ENCODE data around the gene NXNL1. TPM values are rescaled to one million over a fixed set of nuclear protein-coding genes. Genes with fewer than 3 reads are reported as not detected.

NXNL1 gene
- total and polyA plus RNA-seq, 2 experiments from 2014 or later = not detected

GRCh38 chr19:17469092-17469480, 8.4 kb upstream of the NXNL1 start:
- ATAC-seq = no peak

More at GRCh38 chr19:17469092-17469480, 8.4 kb upstream of the NXNL1 start:
- H3F3A ChIP-seq (replicated peaks; ENCODE audit: low read depth) = 0 out of 2 replicates have a peak, but pooled peaks cover 6% of the 10 kb centered on the region
- TF ChIP-seq EZH2 (IDR thresholded peaks at IDR 0.05; ENCODE audit: low read depth, unreplicated experiment) (no peak), REST (IDR thresholded peaks at IDR 0.05; ENCODE audit: unreplicated experiment) (no peak), STAT1 (IDR thresholded peaks at IDR 0.05; ENCODE audit: unreplicated experiment) (no peak), ZNF114 (CRISPR knock-in tag; IDR thresholded peaks at IDR 0.05) (no peak), JUNB (IDR thresholded peaks at IDR 0.05; ENCODE audit: unreplicated experiment) (no peak), POLR2AphosphoS5 (IDR thresholded peaks at IDR 0.05; ENCODE audit: low read depth) (no peak), ZNF331 (CRISPR knock-in tag; IDR thresholded peaks at IDR 0.05; ENCODE audit: low read depth) (no peak), NANOG (IDR thresholded peaks at IDR 0.05; ENCODE audit: borderline replicate concordance) (no peak), EZH2phosphoT487 (IDR thresholded peaks at IDR 0.05; ENCODE audit: unreplicated experiment) (no peak), CREB1 (CRISPR knock-in tag; IDR thresholded peaks at IDR 0.05; ENCODE audit: low read depth) (no peak)
- TF ChIP-seq, protein P1, sequence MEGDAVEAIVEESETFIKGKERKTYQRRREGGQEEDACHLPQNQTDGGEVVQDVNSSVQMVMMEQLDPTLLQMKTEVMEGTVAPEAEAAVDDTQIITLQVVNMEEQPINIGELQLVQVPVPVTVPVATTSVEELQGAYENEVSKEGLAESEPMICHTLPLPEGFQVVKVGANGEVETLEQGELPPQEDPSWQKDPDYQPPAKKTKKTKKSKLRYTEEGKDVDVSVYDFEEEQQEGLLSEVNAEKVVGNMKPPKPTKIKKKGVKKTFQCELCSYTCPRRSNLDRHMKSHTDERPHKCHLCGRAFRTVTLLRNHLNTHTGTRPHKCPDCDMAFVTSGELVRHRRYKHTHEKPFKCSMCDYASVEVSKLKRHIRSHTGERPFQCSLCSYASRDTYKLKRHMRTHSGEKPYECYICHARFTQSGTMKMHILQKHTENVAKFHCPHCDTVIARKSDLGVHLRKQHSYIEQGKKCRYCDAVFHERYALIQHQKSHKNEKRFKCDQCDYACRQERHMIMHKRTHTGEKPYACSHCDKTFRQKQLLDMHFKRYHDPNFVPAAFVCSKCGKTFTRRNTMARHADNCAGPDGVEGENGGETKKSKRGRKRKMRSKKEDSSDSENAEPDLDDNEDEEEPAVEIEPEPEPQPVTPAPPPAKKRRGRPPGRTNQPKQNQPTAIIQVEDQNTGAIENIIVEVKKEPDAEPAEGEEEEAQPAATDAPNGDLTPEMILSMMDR (conservative IDR thresholded peaks at IDR 0.05; ENCODE audit: low read depth in 2 of 2) = no peak
- TF ChIP-seq, protein P2, sequence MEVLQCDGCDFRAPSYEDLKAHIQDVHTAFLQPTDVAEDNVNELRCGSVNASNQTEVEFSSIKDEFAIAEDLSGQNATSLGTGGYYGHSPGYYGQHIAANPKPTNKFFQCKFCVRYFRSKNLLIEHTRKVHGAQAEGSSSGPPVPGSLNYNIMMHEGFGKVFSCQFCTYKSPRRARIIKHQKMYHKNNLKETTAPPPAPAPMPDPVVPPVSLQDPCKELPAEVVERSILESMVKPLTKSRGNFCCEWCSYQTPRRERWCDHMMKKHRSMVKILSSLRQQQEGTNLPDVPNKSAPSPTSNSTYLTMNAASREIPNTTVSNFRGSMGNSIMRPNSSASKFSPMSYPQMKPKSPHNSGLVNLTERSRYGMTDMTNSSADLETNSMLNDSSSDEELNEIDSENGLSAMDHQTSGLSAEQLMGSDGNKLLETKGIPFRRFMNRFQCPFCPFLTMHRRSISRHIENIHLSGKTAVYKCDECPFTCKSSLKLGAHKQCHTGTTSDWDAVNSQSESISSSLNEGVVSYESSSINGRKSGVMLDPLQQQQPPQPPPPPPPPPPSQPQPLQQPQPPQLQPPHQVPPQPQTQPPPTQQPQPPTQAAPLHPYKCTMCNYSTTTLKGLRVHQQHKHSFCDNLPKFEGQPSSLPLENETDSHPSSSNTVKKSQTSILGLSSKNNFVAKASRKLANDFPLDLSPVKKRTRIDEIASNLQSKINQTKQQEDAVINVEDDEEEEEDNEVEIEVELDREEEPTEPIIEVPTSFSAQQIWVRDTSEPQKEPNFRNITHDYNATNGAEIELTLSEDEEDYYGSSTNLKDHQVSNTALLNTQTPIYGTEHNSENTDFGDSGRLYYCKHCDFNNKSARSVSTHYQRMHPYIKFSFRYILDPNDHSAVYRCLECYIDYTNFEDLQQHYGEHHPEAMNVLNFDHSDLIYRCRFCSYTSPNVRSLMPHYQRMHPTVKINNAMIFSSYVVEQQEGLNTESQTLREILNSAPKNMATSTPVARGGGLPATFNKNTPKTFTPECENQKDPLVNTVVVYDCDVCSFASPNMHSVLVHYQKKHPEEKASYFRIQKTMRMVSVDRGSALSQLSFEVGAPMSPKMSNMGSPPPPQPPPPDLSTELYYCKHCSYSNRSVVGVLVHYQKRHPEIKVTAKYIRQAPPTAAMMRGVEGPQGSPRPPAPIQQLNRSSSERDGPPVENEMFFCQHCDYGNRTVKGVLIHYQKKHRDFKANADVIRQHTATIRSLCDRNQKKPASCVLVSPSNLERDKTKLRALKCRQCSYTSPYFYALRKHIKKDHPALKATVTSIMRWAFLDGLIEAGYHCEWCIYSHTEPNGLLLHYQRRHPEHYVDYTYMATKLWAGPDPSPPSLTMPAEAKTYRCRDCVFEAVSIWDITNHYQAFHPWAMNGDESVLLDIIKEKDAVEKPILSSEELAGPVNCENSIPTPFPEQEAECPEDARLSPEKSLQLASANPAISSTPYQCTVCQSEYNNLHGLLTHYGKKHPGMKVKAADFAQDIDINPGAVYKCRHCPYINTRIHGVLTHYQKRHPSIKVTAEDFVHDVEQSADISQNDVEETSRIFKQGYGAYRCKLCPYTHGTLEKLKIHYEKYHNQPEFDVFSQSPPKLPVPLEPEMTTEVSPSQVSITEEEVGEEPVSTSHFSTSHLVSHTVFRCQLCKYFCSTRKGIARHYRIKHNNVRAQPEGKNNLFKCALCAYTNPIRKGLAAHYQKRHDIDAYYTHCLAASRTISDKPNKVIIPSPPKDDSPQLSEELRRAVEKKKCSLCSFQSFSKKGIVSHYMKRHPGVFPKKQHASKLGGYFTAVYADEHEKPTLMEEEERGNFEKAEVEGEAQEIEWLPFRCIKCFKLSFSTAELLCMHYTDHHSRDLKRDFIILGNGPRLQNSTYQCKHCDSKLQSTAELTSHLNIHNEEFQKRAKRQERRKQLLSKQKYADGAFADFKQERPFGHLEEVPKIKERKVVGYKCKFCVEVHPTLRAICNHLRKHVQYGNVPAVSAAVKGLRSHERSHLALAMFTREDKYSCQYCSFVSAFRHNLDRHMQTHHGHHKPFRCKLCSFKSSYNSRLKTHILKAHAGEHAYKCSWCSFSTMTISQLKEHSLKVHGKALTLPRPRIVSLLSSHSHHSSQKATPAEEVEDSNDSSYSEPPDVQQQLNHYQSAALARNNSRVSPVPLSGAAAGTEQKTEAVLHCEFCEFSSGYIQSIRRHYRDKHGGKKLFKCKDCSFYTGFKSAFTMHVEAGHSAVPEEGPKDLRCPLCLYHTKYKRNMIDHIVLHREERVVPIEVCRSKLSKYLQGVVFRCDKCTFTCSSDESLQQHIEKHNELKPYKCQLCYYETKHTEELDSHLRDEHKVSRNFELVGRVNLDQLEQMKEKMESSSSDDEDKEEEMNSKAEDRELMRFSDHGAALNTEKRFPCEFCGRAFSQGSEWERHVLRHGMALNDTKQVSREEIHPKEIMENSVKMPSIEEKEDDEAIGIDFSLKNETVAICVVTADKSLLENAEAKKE (CRISPR knock-in tag; IDR thresholded peaks at IDR 0.05) = no peak
- TF ChIP-seq, protein P3, sequence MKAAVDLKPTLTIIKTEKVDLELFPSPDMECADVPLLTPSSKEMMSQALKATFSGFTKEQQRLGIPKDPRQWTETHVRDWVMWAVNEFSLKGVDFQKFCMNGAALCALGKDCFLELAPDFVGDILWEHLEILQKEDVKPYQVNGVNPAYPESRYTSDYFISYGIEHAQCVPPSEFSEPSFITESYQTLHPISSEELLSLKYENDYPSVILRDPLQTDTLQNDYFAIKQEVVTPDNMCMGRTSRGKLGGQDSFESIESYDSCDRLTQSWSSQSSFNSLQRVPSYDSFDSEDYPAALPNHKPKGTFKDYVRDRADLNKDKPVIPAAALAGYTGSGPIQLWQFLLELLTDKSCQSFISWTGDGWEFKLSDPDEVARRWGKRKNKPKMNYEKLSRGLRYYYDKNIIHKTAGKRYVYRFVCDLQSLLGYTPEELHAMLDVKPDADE (IDR thresholded peaks at IDR 0.05) = no peak
- no peaks in the 10 kb centered on the region for H4K20me1 ChIP-seq (replicated peaks; ENCODE audit: insufficient read depth)
- Mint-ChIP-seq H3K27me3 (ENCODE audit: insufficient read depth, low read depth, poor library complexity) (peaks cover 20% of the 10 kb centered on the region), H3K4me3 (peak overlapping the region; percentile 94), H3K9me3 (no peaks in the 10 kb centered on the region), H3K36me3 (ENCODE audit: low read depth) (no peaks in the 10 kb centered on the region; the same call in 2 of the 3 replicates), H3K4me1 (peaks cover 23% of the 10 kb centered on the region), H3K27ac (peak overlapping the region; percentile 91)
- H3K9me2 ChIP-seq (ENCODE audit: insufficient read depth) = no peaks in the 10 kb centered on the region
- H3K27ac ChIP-seq (ENCODE audit: low read depth) = no peak overlapping the region
- no peak for DNase-seq (ENCODE audit: low spot score)
- peak overlapping the region; percentile 96 for H3K4me2 ChIP-seq
- no peaks in the 10 kb centered on the region for H3K36me3 ChIP-seq (ENCODE audit: insufficient read depth)
- H3K79me2 ChIP-seq (replicated peaks; ENCODE audit: insufficient read depth) = no peaks in the 10 kb centered on the region
- peak overlapping the region; percentile 92 for H3K4me3 ChIP-seq
- H3K4me1 ChIP-seq (ENCODE audit: insufficient read depth) = peaks cover 12% of the 10 kb centered on the region
- peak overlapping the region; percentile 98 for H2AFZ ChIP-seq
- peaks cover 24% of the 10 kb centered on the region for H3K27me3 ChIP-seq (ENCODE audit: insufficient read depth)
